BLaER1 (cell line): Measurements from ENCODE around the gene TNFRSF13B.

ENCODE experiments used
- H3K27ac ChIP-seq: shearing (Covaris generic); formaldehyde crosslinking; 2 replicates; pipeline ENCODE4 v1.8.1; 2022
- H3K27me3 ChIP-seq: shearing (Covaris generic); formaldehyde crosslinking; 2 replicates; pipeline ENCODE4 v1.8.1; 2022
- H3K36me3 ChIP-seq: shearing (Covaris generic); formaldehyde crosslinking; 2 replicates; pipeline ENCODE4 v1.8.1; 2022
- H3K4me1 ChIP-seq: shearing (Covaris generic); formaldehyde crosslinking; 2 replicates; pipeline ENCODE4 v1.8.1; 2022
- H3K4me2 ChIP-seq: shearing (Covaris generic); formaldehyde crosslinking; 2 replicates; pipeline ENCODE4 v1.8.1; 2022
- H3K4me3 ChIP-seq: shearing (Covaris generic); formaldehyde crosslinking; 2 replicates; pipeline ENCODE4 v1.8.1; 2022
- H3K9ac ChIP-seq: shearing (Covaris generic); formaldehyde crosslinking; 2 replicates; pipeline ENCODE4 v1.8.1; 2022
- H3K9me3 ChIP-seq: shearing (Covaris generic); formaldehyde crosslinking; 2 replicates; pipeline ENCODE4 v1.8.1; 2022
- H4K20me1 ChIP-seq: shearing (Covaris generic); formaldehyde crosslinking; 2 replicates; pipeline ENCODE4 v1.8.1; 2022
- Cebpa-rat ChIP-seq: shearing (Covaris generic); IDR thresholded peaks from 2 replicates; pipeline ENCODE4 v1.8.1; 2022

The TNFRSF13B gene

GRCh38 chr17:16954521-16954920 is 17.4 kb downstream of the TNFRSF13B start:
- peaks cover 27% of the 10 kb centered on the region for H3K9me3 ChIP-seq
- no peak overlapping the region for H3K4me3 ChIP-seq
- no peaks in the 10 kb centered on the region for H3K27me3 ChIP-seq
- no peak overlapping the region for H3K9ac ChIP-seq
- no peaks in the 10 kb centered on the region for H4K20me1 ChIP-seq
- TF ChIP-seq Cebpa-rat, result no peak
- H3K4me2 ChIP-seq, result peak overlapping the region; percentile 47
- H3K36me3 ChIP-seq, result no peaks in the 10 kb centered on the region
- H3K4me1 ChIP-seq, result peaks cover 21% of the 10 kb centered on the region
- H3K27ac ChIP-seq, result no peak overlapping the region

- H3K27ac ChIP-seq, result no peak overlapping the region
- no peaks in the 10 kb centered on the region for H4K20me1 ChIP-seq
- H3K4me1 ChIP-seq, result peaks cover 21% of the 10 kb centered on the region
Measured at GRCh38 chr17:16953841-16954240, 18.1 kb downstream of the TNFRSF13B start.

GRCh38 chr17:16953347-16953746 is 18.6 kb downstream of the TNFRSF13B start:
- Histone ChIP-seq H3K9me3 (peaks cover 39% of the 10 kb centered on the region), H3K27ac (no peak overlapping the region), H3K27me3 (no peaks in the 10 kb centered on the region), H3K36me3 (peaks cover 5% of the 10 kb centered on the region), H3K9ac (no peak overlapping the region), H4K20me1 (no peaks in the 10 kb centered on the region), H3K4me1 (peaks cover 21% of the 10 kb centered on the region), H3K4me3 (no peak overlapping the region), H3K4me2 (peak overlapping the region; percentile 2; the same call in 1 of the 2 replicates)
- no peak for TF ChIP-seq Cebpa-rat

More at GRCh38 chr17:16953841-16954240, 18.1 kb downstream of the TNFRSF13B start:
- Histone ChIP-seq H3K36me3 (no peaks in the 10 kb centered on the region), H3K9me3 (peaks cover 34% of the 10 kb centered on the region), H3K9ac (peak overlapping the region; percentile 1; the same call in 1 of the 2 replicates), H3K4me2 (peak overlapping the region; percentile 47), H3K4me3 (no peak overlapping the region), H3K27me3 (no peaks in the 10 kb centered on the region)
- TF ChIP-seq Cebpa-rat, result no peak

- peaks cover 48% of the 10 kb centered on the region for H3K9me3 ChIP-seq
- peaks cover 9% of the 10 kb centered on the region for H3K36me3 ChIP-seq
- no peak for TF ChIP-seq Cebpa-rat
- H3K4me1 ChIP-seq, result peaks cover 28% of the 10 kb centered on the region
- no peaks in the 10 kb centered on the region for H4K20me1 ChIP-seq
- no peak overlapping the region for H3K4me3 ChIP-seq
- no peak overlapping the region for H3K9ac ChIP-seq
- no peak overlapping the region for H3K4me2 ChIP-seq
- no peaks in the 10 kb centered on the region for H3K27me3 ChIP-seq
- no peak overlapping the region for H3K27ac ChIP-seq
Measured at GRCh38 chr17:16952401-16952800, 19.5 kb downstream of the TNFRSF13B start.

GRCh38 chr17:16950488-16950887 is 21.4 kb downstream of the TNFRSF13B start:
- Histone ChIP-seq H4K20me1 (no peaks in the 10 kb centered on the region), H3K4me3 (no peak overlapping the region), H3K9me3 (peaks cover 38% of the 10 kb centered on the region), H3K36me3 (peaks cover 9% of the 10 kb centered on the region), H3K4me2 (no peak overlapping the region), H3K27me3 (no peaks in the 10 kb centered on the region), H3K27ac (no peak overlapping the region), H3K9ac (no peak overlapping the region), H3K4me1 (peaks cover 48% of the 10 kb centered on the region)
- TF ChIP-seq Cebpa-rat, result no peak

- H3K4me3 ChIP-seq, result peak overlapping the region; percentile 0; the same call in 1 of the 2 replicates
- peaks cover 9% of the 10 kb centered on the region for H3K36me3 ChIP-seq
- H3K4me1 ChIP-seq, result peaks cover 51% of the 10 kb centered on the region
- no peaks in the 10 kb centered on the region for H4K20me1 ChIP-seq
- H3K27ac ChIP-seq, result no peak overlapping the region
- TF ChIP-seq Cebpa-rat, result no peak
- no peak overlapping the region for H3K9ac ChIP-seq
- H3K4me2 ChIP-seq, result no peak overlapping the region
- peaks cover 36% of the 10 kb centered on the region for H3K9me3 ChIP-seq
- no peaks in the 10 kb centered on the region for H3K27me3 ChIP-seq
Measured at GRCh38 chr17:16948587-16949376, 23.1 kb downstream of the TNFRSF13B start.

- Histone ChIP-seq H3K9me3 (peaks cover 36% of the 10 kb centered on the region), H3K9ac (no peak overlapping the region), H3K27me3 (no peaks in the 10 kb centered on the region), H3K4me2 (peak overlapping the region; percentile 19; the same call in 1 of the 2 replicates), H3K36me3 (peaks cover 9% of the 10 kb centered on the region), H3K4me3 (no peak overlapping the region), H3K4me1 (peaks cover 53% of the 10 kb centered on the region), H3K27ac (no peak overlapping the region), H4K20me1 (no peaks in the 10 kb centered on the region)
- no peak for TF ChIP-seq Cebpa-rat
Measured at GRCh38 chr17:16947470-16947869, 24.4 kb downstream of the TNFRSF13B start.

GRCh38 chr17:16945663-16946218 is 26.2 kb downstream of the TNFRSF13B start:
- no peak overlapping the region for H3K27ac ChIP-seq
- H3K27me3 ChIP-seq, result no peaks in the 10 kb centered on the region
- H3K9ac ChIP-seq, result no peak overlapping the region
- H4K20me1 ChIP-seq, result no peaks in the 10 kb centered on the region
- peaks cover 36% of the 10 kb centered on the region for H3K9me3 ChIP-seq
- no peak for TF ChIP-seq Cebpa-rat
- peaks cover 9% of the 10 kb centered on the region for H3K36me3 ChIP-seq
- H3K4me3 ChIP-seq, result no peak overlapping the region
- H3K4me1 ChIP-seq, result peaks cover 53% of the 10 kb centered on the region
- peak overlapping the region; percentile 72 for H3K4me2 ChIP-seq

- Histone ChIP-seq H3K4me1 (peaks cover 55% of the 10 kb centered on the region), H3K27ac (no peak overlapping the region), H3K9ac (no peak overlapping the region), H3K4me3 (no peak overlapping the region), H3K36me3 (peaks cover 9% of the 10 kb centered on the region), H3K9me3 (peaks cover 32% of the 10 kb centered on the region), H4K20me1 (no peaks in the 10 kb centered on the region), H3K27me3 (no peaks in the 10 kb centered on the region), H3K4me2 (peak overlapping the region; percentile 72)
- TF ChIP-seq Cebpa-rat, result no peak
Measured at GRCh38 chr17:16945136-16945482, 26.8 kb downstream of the TNFRSF13B start.
